ENCODE data around the gene CNOT3. TPM values are rescaled to one million over a fixed set of nuclear protein-coding genes. Genes with fewer than 3 reads are reported as not detected.

CNOT3 gene
- total and polyA plus RNA-seq, 2 experiments from 2014 or later = 12.0 to 50.1 TPM

GRCh38 chr19:54159352-54160181 lies 22.0 kb downstream of the CNOT3 start, which contains the start of gene LENG1:
Gene LENG1 (minus strand): TSS chr19:54159721. CDS start chr19:54159695, 26 bp downstream.
- no peaks in the 10 kb centered on the region for H3K9me3 ChIP-seq (ENCODE audit: low read depth)
- H3K36me3 ChIP-seq (replicated peaks; ENCODE audit: insufficient read depth, low read depth) = no peaks in the 10 kb centered on the region
- H3K4me1 ChIP-seq (ENCODE audit: insufficient read depth) = peaks cover 20% of the 10 kb centered on the region
- no peaks in the 10 kb centered on the region for H4K20me1 ChIP-seq (ENCODE audit: insufficient read depth, poor library complexity, severe bottlenecking)
- peak within 1 kb of the TSS; percentile 93 for H3K27ac ChIP-seq
- DNase-seq (ENCODE audit: low spot score) = peak; percentile 100
- H3K4me2 ChIP-seq = peak within 1 kb of the TSS; percentile 90
- H3K9me2 ChIP-seq (replicated peaks; ENCODE audit: insufficient read depth) = no peaks in the 10 kb centered on the region
- H2AFZ ChIP-seq = peak within 1 kb of the TSS; percentile 46
- H3K4me3 ChIP-seq = peak within 1 kb of the TSS; percentile 25
- peaks cover 14% of the 10 kb centered on the region for H3K79me2 ChIP-seq
- TF ChIP-seq EZH2 (IDR thresholded peaks at IDR 0.05; ENCODE audit: borderline replicate concordance) = no peak
- peak; percentile 50 for TF ChIP-seq CTCF (IDR thresholded peaks at IDR 0.05; ENCODE audit: poor library complexity)
- H3K27me3 ChIP-seq = no peaks in the 10 kb centered on the region
- WGBS (ENCODE audit: low lambda C conversion rate, missing lambda C conversion rate) = 1% methylated on average over 70 of the region's 72 CpGs

DNA sequence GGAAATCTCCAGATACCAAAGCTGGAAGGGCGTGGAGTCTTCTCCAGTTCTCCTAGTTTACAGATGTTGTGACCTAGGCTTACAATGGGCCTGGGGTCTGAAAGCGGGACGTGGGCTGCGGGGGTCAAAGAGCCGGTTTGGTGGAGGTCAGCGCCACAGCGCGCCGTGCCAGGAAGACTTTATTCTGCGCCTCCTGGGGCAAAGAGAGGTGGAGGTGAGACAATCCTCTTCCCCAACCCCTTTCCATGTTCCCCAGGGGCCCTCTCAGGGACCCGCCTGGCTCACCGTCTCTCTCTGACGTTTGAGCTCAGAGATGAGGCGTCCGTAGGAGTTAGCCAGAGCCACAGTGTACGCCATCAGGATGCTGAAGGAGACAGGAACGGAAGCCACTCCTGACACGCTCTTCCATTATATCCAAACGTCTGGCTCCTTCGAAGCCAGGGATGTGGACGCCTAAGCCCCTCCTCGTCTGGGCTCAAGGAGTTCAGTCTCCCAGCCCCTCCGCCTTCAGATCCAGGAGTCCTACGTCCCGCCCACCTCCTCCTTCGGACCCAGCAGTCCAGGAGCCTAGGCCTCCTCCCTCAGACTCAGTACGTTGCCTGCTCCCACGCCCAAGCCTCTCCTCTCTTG lies 22.7 kb downstream of the CNOT3 start:
- Histone ChIP-seq H3K9me3 (ENCODE audit: low read depth) (no peaks in the 10 kb centered on the region), H3K4me1 (ENCODE audit: insufficient read depth) (peaks cover 20% of the 10 kb centered on the region), H3K36me3 (replicated peaks; ENCODE audit: insufficient read depth, low read depth) (no peaks in the 10 kb centered on the region), H3K27me3 (no peaks in the 10 kb centered on the region), H3K79me2 (peaks cover 14% of the 10 kb centered on the region), H3K9me2 (replicated peaks; ENCODE audit: insufficient read depth) (no peaks in the 10 kb centered on the region), H3K27ac (peak overlapping the region; percentile 79), H4K20me1 (ENCODE audit: insufficient read depth, poor library complexity, severe bottlenecking) (no peaks in the 10 kb centered on the region), H3K4me2 (peak overlapping the region; percentile 79), H3K4me3 (peak overlapping the region; percentile 20), H2AFZ (peak overlapping the region; percentile 46)
- TF ChIP-seq CTCF (IDR thresholded peaks at IDR 0.05; ENCODE audit: poor library complexity) (no peak), EZH2phosphoT487 (IDR thresholded peaks at IDR 0.05; ENCODE audit: low read depth, severe bottlenecking, unreplicated experiment) (no peak), EZH2 (IDR thresholded peaks at IDR 0.05; ENCODE audit: borderline replicate concordance) (no peak)
- DNase-seq (ENCODE audit: low spot score) = peak; percentile 61
- 5% methylated on average over 28 of the region's 28 CpGs for WGBS (ENCODE audit: low lambda C conversion rate, missing lambda C conversion rate)

- TF ChIP-seq CTCF (IDR thresholded peaks at IDR 0.05; ENCODE audit: poor library complexity) (no peak), EZH2 (IDR thresholded peaks at IDR 0.05; ENCODE audit: borderline replicate concordance) (no peak), EZH2phosphoT487 (IDR thresholded peaks at IDR 0.05; ENCODE audit: low read depth, severe bottlenecking, unreplicated experiment) (no peak)
- Histone ChIP-seq H2AFZ (peak overlapping the region; percentile 46), H3K4me3 (peak overlapping the region; percentile 20), H3K9me2 (replicated peaks; ENCODE audit: insufficient read depth) (no peaks in the 10 kb centered on the region), H3K79me2 (peaks cover 14% of the 10 kb centered on the region), H3K9me3 (ENCODE audit: low read depth) (no peaks in the 10 kb centered on the region), H3K27ac (peak overlapping the region; percentile 79), H3K27me3 (no peaks in the 10 kb centered on the region), H3K4me1 (ENCODE audit: insufficient read depth) (peaks cover 20% of the 10 kb centered on the region), H3K4me2 (peak overlapping the region; percentile 79), H4K20me1 (ENCODE audit: insufficient read depth, poor library complexity, severe bottlenecking) (no peaks in the 10 kb centered on the region), H3K36me3 (replicated peaks; ENCODE audit: insufficient read depth, low read depth) (no peaks in the 10 kb centered on the region)
- WGBS (ENCODE audit: low lambda C conversion rate, missing lambda C conversion rate) = 72% methylated on average over 13 of the region's 13 CpGs
- DNase-seq (ENCODE audit: low spot score) = no peak
Measured at GRCh38 chr19:54160854-54161253, 23.3 kb downstream of the CNOT3 start.
